ENCODE data around the gene NKG7.

The NKG7 gene

GRCh38 chr19:51364200-51365106 is 8.0 kb downstream of the NKG7 start:
- DNase-seq (ENCODE audit: low read depth), result no peak
- H3K4me3 ChIP-seq (ENCODE audit: low read depth, low read length), result no peak overlapping the region
- no peak for TF ChIP-seq CTCF (IDR thresholded peaks at IDR 0.05; ENCODE audit: low read depth, low read length, missing control alignments)
- in situ Hi-C loops (cut with HindIII; ENCODE audit: low sequenced_read_pairs), result no loop called here

- no peak overlapping the region for H3K4me3 ChIP-seq (ENCODE audit: low read depth, low read length)
- in situ Hi-C loops (cut with HindIII; ENCODE audit: low sequenced_read_pairs), result no loop called here
- no peak for TF ChIP-seq CTCF (IDR thresholded peaks at IDR 0.05; ENCODE audit: low read depth, low read length, missing control alignments)
- DNase-seq (ENCODE audit: low read depth), result no peak
These were observed 11.2 kb downstream of the NKG7 start for GRCh38 chr19:51361239-51361638.

- peak; percentile 79 for DNase-seq (ENCODE audit: low read depth)
- in situ Hi-C loops (cut with HindIII; ENCODE audit: low sequenced_read_pairs), result no loop called here
- TF ChIP-seq CTCF (IDR thresholded peaks at IDR 0.05; ENCODE audit: low read depth, low read length, missing control alignments), result no peak
- no peak overlapping the region for H3K4me3 ChIP-seq (ENCODE audit: low read depth, low read length)
These were observed 13.2 kb downstream of the NKG7 start for GRCh38 chr19:51359294-51359693.

- in situ Hi-C loops (cut with HindIII; ENCODE audit: low sequenced_read_pairs), result no loop called here
- DNase-seq (ENCODE audit: low read depth), result no peak
- TF ChIP-seq CTCF (IDR thresholded peaks at IDR 0.05; ENCODE audit: low read depth, low read length, missing control alignments), result no peak
- no peak overlapping the region for H3K4me3 ChIP-seq (ENCODE audit: low read depth, low read length)
These were observed 14.5 kb downstream of the NKG7 start for GRCh38 chr19:51357952-51358351.

- H3K4me3 ChIP-seq (ENCODE audit: low read depth, low read length), result no peak overlapping the region
- DNase-seq (ENCODE audit: low read depth), result no peak
- no peak for TF ChIP-seq CTCF (IDR thresholded peaks at IDR 0.05; ENCODE audit: low read depth, low read length, missing control alignments)
- in situ Hi-C loops (cut with HindIII; ENCODE audit: low sequenced_read_pairs), result no loop called here
These were observed 16.2 kb downstream of the NKG7 start for GRCh38 chr19:51356159-51356801.

GRCh38 chr19:51354742-51355148 is 17.7 kb downstream of the NKG7 start:
- TF ChIP-seq CTCF (IDR thresholded peaks at IDR 0.05; ENCODE audit: low read depth, low read length, missing control alignments), result no peak
- H3K4me3 ChIP-seq (ENCODE audit: low read depth, low read length), result no peak overlapping the region
- in situ Hi-C loops (cut with HindIII; ENCODE audit: low sequenced_read_pairs), result no loop called here
- no peak for DNase-seq (ENCODE audit: low read depth)

Data from astrocyte of the cerebellum (primary cell).